ENCODE measurements around the gene MERTK.

DNA sequence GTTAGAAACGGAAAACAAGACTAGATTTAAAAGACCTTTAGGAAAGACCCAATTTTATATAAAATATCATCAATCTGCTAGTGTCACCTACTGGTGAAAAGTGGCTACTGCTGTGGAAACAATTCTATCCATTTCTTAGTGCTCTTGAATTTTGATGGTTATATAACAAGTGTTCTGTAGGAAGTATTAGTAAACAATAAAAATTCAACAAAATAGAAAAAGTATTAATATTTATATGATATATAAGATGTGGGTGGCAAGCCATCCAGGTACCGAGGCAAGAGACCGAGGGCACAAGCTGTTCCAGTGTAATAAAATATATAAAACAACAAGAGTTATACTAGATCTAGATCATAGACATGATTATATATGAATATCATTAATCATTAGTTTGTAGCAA lies 150.5 kb downstream of the MERTK start:
- TF ChIP-seq SIN3A (IDR thresholded peaks at IDR 0.05; ENCODE audit: borderline replicate concordance, insufficient read depth, low read length): no peak
- TF ChIP-seq POLR2AphosphoS5 (IDR thresholded peaks at IDR 0.05; ENCODE audit: low read depth, low read length): no peak
- TF ChIP-seq TAF1 (IDR thresholded peaks at IDR 0.05; ENCODE audit: borderline replicate concordance, insufficient read depth, low read length): no peak

Data from PFSK-1 (cell line).